GM23248 (cell line): ENCODE measurements around the gene RIOK2. TPM values are rescaled to one million over a fixed set of nuclear protein-coding genes. Genes with fewer than 3 reads are reported as not detected.

Experiments used
- DNase-seq: peaks from one replicate; pipeline ENCODE4 v3.0.0-alpha.2; 2015
- H2AFZ ChIP-seq: fragments of 200-600 bp; sonication (generic); 2 replicates; pipeline ENCODE4 v1.6.1; 2016; ENCODE audit warnings: antibody characterized with exemption
- H3F3A ChIP-seq: fragments of 200-600 bp; sonication (generic); 2 replicates; pipeline ENCODE4 v1.6.1; 2016; ENCODE audit warnings: mild to moderate bottlenecking, antibody characterized with exemption, mixed run types; ENCODE audit not compliant: insufficient read depth
- H3K27ac ChIP-seq: fragments of 200-600 bp; sonication (generic); 2 replicates; pipeline ENCODE4 v1.5.1; 2016; ENCODE audit warnings: mild to moderate bottlenecking
- H3K27me3 ChIP-seq: fragments of 200-600 bp; sonication (generic); replicated peaks from 2 replicates; pipeline ENCODE4 v1.6.1; 2016; ENCODE audit warnings: mild to moderate bottlenecking; ENCODE audit not compliant: insufficient read depth
- H3K36me3 ChIP-seq: fragments of 200-600 bp; sonication (generic); 2 replicates; pipeline ENCODE4 v1.6.1; 2016; ENCODE audit warnings: low read depth, mild to moderate bottlenecking
- H3K4me1 ChIP-seq: fragments of 200-600 bp; sonication (generic); 2 replicates; pipeline ENCODE4 v1.6.1; 2016; ENCODE audit warnings: mild to moderate bottlenecking; ENCODE audit not compliant: insufficient read depth
- H3K4me2 ChIP-seq: fragments of 200-600 bp; sonication (generic); one replicate; pipeline ENCODE4 v1.6.1; 2016; ENCODE audit warnings: mild to moderate bottlenecking; ENCODE audit not compliant: unreplicated experiment
- H3K4me3 ChIP-seq: fragments of 200-600 bp; sonication (generic); 2 replicates; pipeline ENCODE4 v1.5.1; 2016; ENCODE audit warnings: mild to moderate bottlenecking
- H3K79me2 ChIP-seq: fragments of 200-600 bp; sonication (generic); 2 replicates; pipeline ENCODE4 v1.6.1; 2016; ENCODE audit warnings: mild to moderate bottlenecking; ENCODE audit not compliant: insufficient read depth
- H3K9ac ChIP-seq: fragments of 200-600 bp; sonication (generic); 2 replicates; pipeline ENCODE4 v1.6.1; 2016; ENCODE audit warnings: mild to moderate bottlenecking
- H3K9me2 ChIP-seq: fragments of 200-600 bp; sonication (generic); 2 replicates; pipeline ENCODE4 v1.6.1; 2016; ENCODE audit warnings: mixed run types, mild to moderate bottlenecking, moderate library complexity; ENCODE audit not compliant: insufficient read depth
- H3K9me3 ChIP-seq: fragments of 200-600 bp; sonication (generic); one replicate; pipeline ENCODE4 v1.6.1; 2017; ENCODE audit warnings: low read depth
- H4K20me1 ChIP-seq: fragments of 200-600 bp; sonication (generic); 2 replicates; pipeline ENCODE4 v1.6.0; 2016; ENCODE audit not compliant: insufficient read depth
- EZH2 ChIP-seq: fragments of 200-600 bp; sonication (generic); IDR thresholded peaks from 2 replicates; pipeline ENCODE4 v1.6.1; 2018; ENCODE audit warnings: antibody characterized with exemption, mild to moderate bottlenecking; ENCODE audit not compliant: insufficient read depth, poor library complexity, severe bottlenecking
- EZH2phosphoT487 ChIP-seq: fragments of 200-600 bp; sonication (generic); IDR thresholded peaks from 2 replicates; pipeline ENCODE4 v1.6.1; 2018; ENCODE audit warnings: antibody characterized with exemption, moderate library complexity, mild to moderate bottlenecking, low read depth; ENCODE audit not compliant: insufficient read depth
- WGBS, 2 experiments: methylation state at CpG; one replicate each; pipeline ENCODE4 v1.1.6; 2015 to 2017; ENCODE audit warnings: low lambda C conversion rate in 2 of 2, low coverage in 1 of 2; ENCODE audit errors: missing lambda C conversion rate in 2 of 2; 5-methylcytosine and 5-hydroxymethylcytosine counted together
- in situ Hi-C: fragments of 300-500 bp; cut with MboI; formaldehyde crosslinking; loops from 2 replicates; pipeline ENCODE4 v1.15.0; 2020
- polyA plus RNA-seq: library from polyadenylated mRNA; unstranded; fragments of >200 nt; fragmentation: Nextera tagmentation; extraction: Ambion mirVana; gene quantifications from 2 replicates; pipeline ENCODE4 v1.2.1, GENCODE V29; 2016
- small RNA-seq: library from RNA; depleted of rRNA; stranded (forward); fragments of <200 nt; gene quantifications from one replicate; pipeline ENCODE3, GENCODE V24; 2014; ENCODE audit warnings: low read depth, low replicate concordance
- total RNA-seq: library from RNA; depleted of rRNA; stranded (reverse); fragments of >200 nt; shearing (Covaris generic); gene quantifications from 2 replicates; pipeline ENCODE4 v1.2.3, GENCODE V29; 2014; rRNA removed

Gene RIOK2
- total and polyA plus RNA-seq, 2 experiments from 2014 or later, result 35.5 to 55.6 TPM

GRCh38 chr5:97111616-97112015 is 71.4 kb downstream of the RIOK2 start:
- no peak overlapping the region for H3K9ac ChIP-seq
- H3K79me2 ChIP-seq, result no peaks in the 10 kb centered on the region
- no peak overlapping the region for H3K4me3 ChIP-seq
- H3K9me3 ChIP-seq, result no peaks in the 10 kb centered on the region
- no peak for DNase-seq
- H3K27me3 ChIP-seq, result peaks cover 6% of the 10 kb centered on the region; the same call in 1 of the 2 replicates
- in situ Hi-C loops, result no loop called here
- no peak for TF ChIP-seq EZH2
- TF ChIP-seq EZH2phosphoT487, result no peak
- no peak overlapping the region for H3K27ac ChIP-seq
- H3K36me3 ChIP-seq, result no peaks in the 10 kb centered on the region
- H3K4me1 ChIP-seq, result no peaks in the 10 kb centered on the region
- no peaks in the 10 kb centered on the region for H3K9me2 ChIP-seq
- WGBS, 2 experiments, result 42 to 46% methylated on average over 4 of the region's 4 CpGs
- no peaks in the 10 kb centered on the region for H4K20me1 ChIP-seq
- H3K4me2 ChIP-seq, result no peak overlapping the region
- no peaks in the 10 kb centered on the region for H3F3A ChIP-seq
- H2AFZ ChIP-seq, result no peak overlapping the region

- Histone ChIP-seq H3K4me1 (no peaks in the 10 kb centered on the region), H3K4me2 (no peak overlapping the region), H2AFZ (no peak overlapping the region), H3F3A (no peaks in the 10 kb centered on the region), H3K9me2 (no peaks in the 10 kb centered on the region), H3K27me3 (peaks cover 6% of the 10 kb centered on the region; the same call in 1 of the 2 replicates), H3K9ac (no peak overlapping the region), H3K27ac (no peak overlapping the region), H3K4me3 (no peak overlapping the region), H3K36me3 (no peaks in the 10 kb centered on the region), H3K9me3 (no peaks in the 10 kb centered on the region), H3K79me2 (no peaks in the 10 kb centered on the region), H4K20me1 (no peaks in the 10 kb centered on the region)
- no peak for TF ChIP-seq EZH2phosphoT487
- TF ChIP-seq EZH2, result no peak
- WGBS, 2 experiments, result 70 to 71% methylated on average over 5 of the region's 5 CpGs
- in situ Hi-C loops, result no loop called here
- DNase-seq, result no peak
These were observed 72.0 kb downstream of the RIOK2 start for GRCh38 chr5:97111004-97111403.

Small RNA genes lying within 50 kb of the gene (small RNA-seq; reads per million reads assigned to genes)
- gene RNU1-73P, result not detected

Other genes with a start within 250 kb of the RIOK2 start
- 20.1 and 30.1 TPM in 2 replicates for gene LNPEP, start 247.2 kb downstream of the RIOK2 start, total RNA-seq
- 6.8 and 7.3 TPM in 2 replicates for gene LNPEP, start 247.2 kb downstream of the RIOK2 start, polyA plus RNA-seq
- not detected in 2 replicates for gene LIX1, start 40.6 kb downstream of the RIOK2 start, total RNA-seq
- gene LIX1, start 40.6 kb downstream of the RIOK2 start, polyA plus RNA-seq, result 0.05 TPM in 1 of 2 replicates, not detected in the other